ENCODE data around the gene SLC17A6. TPM values are rescaled to one million over a fixed set of nuclear protein-coding genes. Genes with fewer than 3 reads are reported as not detected.

Gene SLC17A6
- total and polyA plus RNA-seq, 2 experiments from 2014 or later: not detected

DNA sequence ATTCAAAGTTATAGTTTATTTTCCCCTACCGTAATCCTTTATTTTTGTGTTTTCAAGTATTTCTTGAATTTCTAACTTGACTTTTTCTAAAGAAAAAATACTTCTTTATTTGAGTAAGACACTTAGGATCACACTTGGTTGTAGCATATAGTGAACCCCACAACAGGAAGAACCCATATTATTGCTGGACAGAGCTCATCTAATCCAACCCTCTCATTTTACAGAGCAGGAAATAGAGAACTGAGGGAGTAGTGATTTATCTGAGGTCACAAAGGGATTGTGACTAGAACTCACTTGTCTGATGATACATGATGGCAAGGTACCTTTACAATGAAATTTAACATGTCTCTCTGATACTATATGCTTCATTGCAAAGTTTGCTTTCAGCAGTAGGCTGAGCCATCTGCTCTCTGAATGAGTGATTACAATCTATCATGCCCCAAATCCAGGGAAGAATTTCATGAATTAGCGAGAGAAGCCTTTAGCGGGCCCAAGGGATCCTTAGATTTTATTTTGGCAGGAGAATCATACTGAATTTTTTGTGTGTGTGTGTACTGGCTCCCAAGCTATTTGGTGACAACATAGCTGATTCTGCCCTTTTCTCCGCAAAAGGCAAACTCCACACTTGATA, 9.8 kb downstream of the SLC17A6 start:
- Histone ChIP-seq H3K27ac (no peak overlapping the region), H3K9me3 (ENCODE audit: low read depth) (no peaks in the 10 kb centered on the region), H3K4me3 (no peak overlapping the region), H3K27me3 (peaks cover 40% of the 10 kb centered on the region), H3K36me3 (no peaks in the 10 kb centered on the region), H3K4me1 (ENCODE audit: low read depth) (no peaks in the 10 kb centered on the region)
- no peak for DNase-seq (ENCODE audit: low read depth in 1 of 2, low spot score in 1 of 2)
- TF ChIP-seq, protein P1, sequence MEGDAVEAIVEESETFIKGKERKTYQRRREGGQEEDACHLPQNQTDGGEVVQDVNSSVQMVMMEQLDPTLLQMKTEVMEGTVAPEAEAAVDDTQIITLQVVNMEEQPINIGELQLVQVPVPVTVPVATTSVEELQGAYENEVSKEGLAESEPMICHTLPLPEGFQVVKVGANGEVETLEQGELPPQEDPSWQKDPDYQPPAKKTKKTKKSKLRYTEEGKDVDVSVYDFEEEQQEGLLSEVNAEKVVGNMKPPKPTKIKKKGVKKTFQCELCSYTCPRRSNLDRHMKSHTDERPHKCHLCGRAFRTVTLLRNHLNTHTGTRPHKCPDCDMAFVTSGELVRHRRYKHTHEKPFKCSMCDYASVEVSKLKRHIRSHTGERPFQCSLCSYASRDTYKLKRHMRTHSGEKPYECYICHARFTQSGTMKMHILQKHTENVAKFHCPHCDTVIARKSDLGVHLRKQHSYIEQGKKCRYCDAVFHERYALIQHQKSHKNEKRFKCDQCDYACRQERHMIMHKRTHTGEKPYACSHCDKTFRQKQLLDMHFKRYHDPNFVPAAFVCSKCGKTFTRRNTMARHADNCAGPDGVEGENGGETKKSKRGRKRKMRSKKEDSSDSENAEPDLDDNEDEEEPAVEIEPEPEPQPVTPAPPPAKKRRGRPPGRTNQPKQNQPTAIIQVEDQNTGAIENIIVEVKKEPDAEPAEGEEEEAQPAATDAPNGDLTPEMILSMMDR (IDR thresholded peaks at IDR 0.05; ENCODE audit: low read depth, low read length): no peak

DNA sequence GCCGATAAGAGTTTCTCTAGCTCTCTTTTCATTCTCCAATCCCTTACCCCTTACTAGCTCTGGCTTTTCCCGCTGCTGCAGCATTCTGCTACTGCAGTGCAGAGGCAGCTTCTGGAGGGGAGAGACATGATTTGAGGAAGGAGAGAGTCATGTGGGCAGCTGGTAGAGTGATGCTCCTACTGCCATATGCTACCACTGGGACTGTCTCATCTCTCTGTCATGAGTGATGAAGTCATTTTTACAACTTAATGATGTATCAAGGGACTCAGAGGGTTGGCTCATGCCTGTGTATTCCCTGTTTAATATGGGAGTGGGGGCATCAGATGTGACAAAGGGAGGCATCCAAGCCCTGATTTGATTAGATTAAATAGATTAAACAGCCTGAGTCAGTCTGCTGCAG, 11.3 kb downstream of the SLC17A6 start:
- H3K9me3 ChIP-seq (ENCODE audit: low read depth): no peaks in the 10 kb centered on the region
- no peak for DNase-seq (ENCODE audit: low read depth in 1 of 2, low spot score in 1 of 2)
- H3K4me1 ChIP-seq (ENCODE audit: low read depth): no peaks in the 10 kb centered on the region
- peaks cover 25% of the 10 kb centered on the region for H3K27me3 ChIP-seq
- TF ChIP-seq, protein P1 (IDR thresholded peaks at IDR 0.05; ENCODE audit: low read depth, low read length): no peak
- H3K27ac ChIP-seq: no peak overlapping the region
- H3K36me3 ChIP-seq: no peaks in the 10 kb centered on the region
- H3K4me3 ChIP-seq: no peak overlapping the region

DNA sequence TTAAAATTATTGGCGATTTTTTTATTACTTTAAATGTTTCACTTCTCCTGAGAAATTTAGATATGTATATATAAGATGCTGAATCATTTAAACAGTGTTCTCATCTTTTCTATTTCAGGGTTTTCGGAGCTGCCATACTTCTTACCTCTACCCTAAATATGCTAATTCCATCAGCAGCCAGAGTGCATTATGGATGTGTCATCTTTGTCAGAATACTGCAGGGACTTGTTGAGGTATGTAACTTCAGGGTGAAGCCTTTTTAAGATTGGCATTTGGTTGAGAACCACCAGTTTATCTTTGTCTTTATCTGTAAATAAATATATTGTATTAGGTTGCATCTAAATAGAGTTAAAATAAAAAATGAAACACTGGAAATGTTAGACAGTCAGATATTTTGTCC, 21.1 kb downstream of the SLC17A6 start:
- H3K36me3 ChIP-seq: no peaks in the 10 kb centered on the region
- TF ChIP-seq, protein P1 (IDR thresholded peaks at IDR 0.05; ENCODE audit: low read depth, low read length): no peak
- H3K4me3 ChIP-seq: no peak overlapping the region
- no peaks in the 10 kb centered on the region for H3K27me3 ChIP-seq
- no peaks in the 10 kb centered on the region for H3K9me3 ChIP-seq (ENCODE audit: low read depth)
- H3K4me1 ChIP-seq (ENCODE audit: low read depth): no peaks in the 10 kb centered on the region
- no peak overlapping the region for H3K27ac ChIP-seq
- DNase-seq (ENCODE audit: low read depth in 1 of 2, low spot score in 1 of 2): no peak

DNA sequence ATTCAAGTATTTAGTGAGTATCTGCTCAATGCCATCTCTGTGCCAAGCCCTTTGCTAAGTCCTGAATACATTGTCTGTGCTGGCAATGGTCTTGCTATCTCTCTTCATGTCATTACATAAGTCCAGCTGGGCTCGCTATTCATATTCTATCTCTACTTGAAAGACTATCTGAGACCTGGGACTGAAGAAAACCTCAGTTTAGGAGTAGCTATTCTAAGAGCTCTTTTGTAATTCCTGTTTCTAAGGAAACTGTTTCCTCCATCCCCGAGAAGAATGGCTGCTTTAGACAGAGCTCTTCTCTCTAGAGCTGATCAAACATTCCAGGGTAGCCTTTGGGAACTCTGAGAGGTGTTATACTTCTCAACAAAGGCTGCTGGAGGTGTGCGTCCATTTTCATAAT, 33.0 kb downstream of the SLC17A6 start:
- H3K36me3 ChIP-seq: no peaks in the 10 kb centered on the region
- H3K27ac ChIP-seq: no peak overlapping the region
- no peak overlapping the region for H3K4me3 ChIP-seq
- H3K4me1 ChIP-seq (ENCODE audit: low read depth): no peaks in the 10 kb centered on the region
- DNase-seq (ENCODE audit: low read depth in 1 of 2, low spot score in 1 of 2): no peak
- no peaks in the 10 kb centered on the region for H3K27me3 ChIP-seq
- TF ChIP-seq, protein P1 (IDR thresholded peaks at IDR 0.05; ENCODE audit: low read depth, low read length): no peak
- H3K9me3 ChIP-seq (ENCODE audit: low read depth): no peaks in the 10 kb centered on the region

DNA sequence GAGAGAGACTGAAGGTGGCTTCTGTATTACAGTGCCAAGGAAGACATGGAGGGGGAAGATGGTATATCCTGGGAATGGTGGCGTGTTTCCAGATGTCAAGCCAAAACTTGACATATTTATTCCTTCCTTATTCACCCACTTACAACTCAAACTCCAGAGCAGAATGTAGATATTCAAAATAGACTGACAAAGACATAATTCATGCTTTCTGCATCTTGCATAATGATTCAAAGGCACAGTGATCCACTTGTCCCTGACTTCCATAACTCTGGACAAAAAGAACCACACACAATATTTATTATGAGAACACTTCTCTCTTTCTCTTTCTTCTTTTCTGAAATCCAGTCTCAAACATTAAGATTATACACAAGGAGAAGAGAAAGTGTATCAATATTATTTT, 48.9 kb downstream of the SLC17A6 start:
- TF ChIP-seq, protein P1 (IDR thresholded peaks at IDR 0.05; ENCODE audit: low read depth, low read length): no peak
- Histone ChIP-seq H3K9me3 (ENCODE audit: low read depth) (no peaks in the 10 kb centered on the region), H3K27ac (no peak overlapping the region), H3K4me3 (no peak overlapping the region), H3K4me1 (ENCODE audit: low read depth) (no peaks in the 10 kb centered on the region), H3K36me3 (no peaks in the 10 kb centered on the region), H3K27me3 (no peaks in the 10 kb centered on the region)
- no peak for DNase-seq (ENCODE audit: low read depth in 1 of 2, low spot score in 1 of 2)
